ENCODE measurements around the gene ACP4.

ACP4 gene

DNA sequence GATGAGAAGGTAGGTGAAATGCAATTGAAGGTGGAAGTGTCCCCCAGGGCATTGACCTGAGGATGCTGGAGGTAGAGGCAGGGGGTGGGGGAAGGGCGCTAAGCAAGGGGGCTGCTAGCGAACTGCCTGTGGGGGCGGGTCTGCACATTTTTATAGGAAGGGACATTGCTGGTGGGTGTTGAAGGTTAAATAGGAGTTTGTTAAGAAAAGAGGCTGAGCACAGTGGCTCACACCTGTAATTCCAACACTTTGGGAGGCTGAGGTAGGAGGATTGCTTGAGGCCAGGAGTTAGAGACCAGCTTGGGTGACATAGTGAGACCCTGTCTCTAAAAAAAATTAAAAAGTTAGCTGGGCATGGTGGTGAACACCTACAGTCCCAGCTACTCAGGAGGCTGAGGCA lies 5.5 kb upstream of the ACP4 start:
- TF ChIP-seq EZH2 (IDR thresholded peaks at IDR 0.05; ENCODE audit: borderline replicate concordance, low read length), result no peak
- TF ChIP-seq, protein P1, sequence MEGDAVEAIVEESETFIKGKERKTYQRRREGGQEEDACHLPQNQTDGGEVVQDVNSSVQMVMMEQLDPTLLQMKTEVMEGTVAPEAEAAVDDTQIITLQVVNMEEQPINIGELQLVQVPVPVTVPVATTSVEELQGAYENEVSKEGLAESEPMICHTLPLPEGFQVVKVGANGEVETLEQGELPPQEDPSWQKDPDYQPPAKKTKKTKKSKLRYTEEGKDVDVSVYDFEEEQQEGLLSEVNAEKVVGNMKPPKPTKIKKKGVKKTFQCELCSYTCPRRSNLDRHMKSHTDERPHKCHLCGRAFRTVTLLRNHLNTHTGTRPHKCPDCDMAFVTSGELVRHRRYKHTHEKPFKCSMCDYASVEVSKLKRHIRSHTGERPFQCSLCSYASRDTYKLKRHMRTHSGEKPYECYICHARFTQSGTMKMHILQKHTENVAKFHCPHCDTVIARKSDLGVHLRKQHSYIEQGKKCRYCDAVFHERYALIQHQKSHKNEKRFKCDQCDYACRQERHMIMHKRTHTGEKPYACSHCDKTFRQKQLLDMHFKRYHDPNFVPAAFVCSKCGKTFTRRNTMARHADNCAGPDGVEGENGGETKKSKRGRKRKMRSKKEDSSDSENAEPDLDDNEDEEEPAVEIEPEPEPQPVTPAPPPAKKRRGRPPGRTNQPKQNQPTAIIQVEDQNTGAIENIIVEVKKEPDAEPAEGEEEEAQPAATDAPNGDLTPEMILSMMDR (IDR thresholded peaks at IDR 0.05; ENCODE audit: low read length), result no peak
- Histone ChIP-seq H3F3A (ENCODE audit: insufficient read depth, low read length) (no peaks in the 10 kb centered on the region), H4K20me1 (ENCODE audit: insufficient read depth, low read length) (no peaks in the 10 kb centered on the region), H3K4me2 (ENCODE audit: low read length) (no peak overlapping the region), H3K79me2 (ENCODE audit: insufficient read depth, low read length) (no peaks in the 10 kb centered on the region), H3K27ac (ENCODE audit: low read depth, low read length, poor library complexity, severe bottlenecking) (no peak overlapping the region), H3K9me2 (ENCODE audit: low read depth, low read length) (no peaks in the 10 kb centered on the region), H3K9ac (ENCODE audit: low read length) (no peak overlapping the region), H2AFZ (ENCODE audit: low read length) (no peak overlapping the region), H3K9me3 (ENCODE audit: low read length) (no peaks in the 10 kb centered on the region), H3K36me3 (ENCODE audit: insufficient read depth, low read length) (no peaks in the 10 kb centered on the region), H3K27me3 (ENCODE audit: insufficient read depth, low read length) (0 out of 2 replicates have a peak, but pooled peaks cover 6% of the 10 kb centered on the region), H3K4me3 (ENCODE audit: low read depth, low read length, poor library complexity, severe bottlenecking) (no peak overlapping the region), H3K4me1 (ENCODE audit: insufficient read depth, low read length, severe bottlenecking) (no peaks in the 10 kb centered on the region)

DNA sequence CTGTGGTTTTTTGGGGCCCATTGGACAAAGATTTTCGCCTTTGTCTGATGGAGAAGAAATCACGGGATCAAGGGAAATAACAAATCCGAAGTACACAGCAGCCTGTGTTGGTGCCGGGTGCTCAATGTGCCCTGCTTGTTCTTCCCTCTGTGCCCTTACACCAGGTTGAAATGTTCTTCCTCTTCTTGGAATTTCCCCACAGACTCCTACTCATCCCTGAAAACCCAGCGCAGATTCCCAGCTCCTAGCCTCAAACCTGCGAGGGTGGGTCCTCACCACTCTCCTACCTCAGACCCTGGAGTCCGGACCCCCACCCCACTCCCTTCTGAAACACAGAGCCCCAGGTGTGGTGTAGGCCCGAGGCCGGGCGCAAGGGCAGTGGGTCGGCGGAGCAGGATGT lies 4.9 kb upstream of the ACP4 start:
- Histone ChIP-seq H2AFZ (ENCODE audit: low read length) (no peak overlapping the region), H3K9me2 (ENCODE audit: low read depth, low read length) (no peaks in the 10 kb centered on the region), H3K36me3 (ENCODE audit: insufficient read depth, low read length) (no peaks in the 10 kb centered on the region), H3K9me3 (ENCODE audit: low read length) (no peaks in the 10 kb centered on the region), H3K9ac (ENCODE audit: low read length) (no peak overlapping the region), H3K27ac (ENCODE audit: low read depth, low read length, poor library complexity, severe bottlenecking) (no peak overlapping the region), H3K4me3 (ENCODE audit: low read depth, low read length, poor library complexity, severe bottlenecking) (no peak overlapping the region), H3K27me3 (ENCODE audit: insufficient read depth, low read length) (0 out of 2 replicates have a peak, but pooled peaks cover 6% of the 10 kb centered on the region), H3F3A (ENCODE audit: insufficient read depth, low read length) (no peaks in the 10 kb centered on the region), H3K4me2 (ENCODE audit: low read length) (no peak overlapping the region), H3K79me2 (ENCODE audit: insufficient read depth, low read length) (no peaks in the 10 kb centered on the region), H4K20me1 (ENCODE audit: insufficient read depth, low read length) (no peaks in the 10 kb centered on the region), H3K4me1 (ENCODE audit: insufficient read depth, low read length, severe bottlenecking) (no peaks in the 10 kb centered on the region)
- TF ChIP-seq, protein P1 (IDR thresholded peaks at IDR 0.05; ENCODE audit: low read length), result no peak
- TF ChIP-seq EZH2 (IDR thresholded peaks at IDR 0.05; ENCODE audit: borderline replicate concordance, low read length), result no peak

DNA sequence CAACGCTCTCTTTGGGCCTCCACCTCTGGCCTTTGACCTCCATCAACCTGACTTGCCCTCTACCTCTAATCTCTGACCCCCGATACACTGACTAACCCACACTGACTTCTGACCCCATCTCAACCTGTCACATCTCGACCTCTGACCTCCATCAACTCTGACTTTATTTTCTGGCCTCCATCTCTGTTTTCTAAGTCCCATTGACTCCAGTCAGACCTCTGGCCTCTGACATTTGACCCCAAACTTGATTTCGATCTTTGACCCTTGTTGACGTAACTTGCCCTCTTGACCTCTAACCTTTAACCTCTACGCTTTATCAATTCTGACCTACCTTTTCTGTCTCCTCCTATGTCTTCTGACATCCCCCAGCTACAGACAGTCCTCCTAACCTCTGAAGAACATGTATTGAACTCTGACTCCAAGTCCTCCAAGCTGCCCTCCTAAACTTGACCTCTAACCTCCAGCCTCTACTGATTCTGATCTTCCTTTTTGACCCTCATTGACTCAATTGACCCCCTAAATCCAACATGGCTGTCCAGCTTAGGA lies 780 bp downstream of the ACP4 start:
- Histone ChIP-seq H3K4me2 (ENCODE audit: low read length) (no peak overlapping the region), H3K9me3 (ENCODE audit: low read length) (no peaks in the 10 kb centered on the region), H2AFZ (ENCODE audit: low read length) (no peak overlapping the region), H3F3A (ENCODE audit: insufficient read depth, low read length) (no peaks in the 10 kb centered on the region), H3K36me3 (ENCODE audit: insufficient read depth, low read length) (peaks cover 9% of the 10 kb centered on the region; the same call in 1 of the 2 replicates), H3K9me2 (ENCODE audit: low read depth, low read length) (no peaks in the 10 kb centered on the region), H3K27ac (ENCODE audit: low read depth, low read length, poor library complexity, severe bottlenecking) (no peak overlapping the region), H4K20me1 (ENCODE audit: insufficient read depth, low read length) (no peaks in the 10 kb centered on the region), H3K79me2 (ENCODE audit: insufficient read depth, low read length) (no peaks in the 10 kb centered on the region), H3K9ac (ENCODE audit: low read length) (no peak overlapping the region), H3K4me3 (ENCODE audit: low read depth, low read length, poor library complexity, severe bottlenecking) (no peak overlapping the region), H3K4me1 (ENCODE audit: insufficient read depth, low read length, severe bottlenecking) (peaks cover 5% of the 10 kb centered on the region), H3K27me3 (ENCODE audit: insufficient read depth, low read length) (no peaks in the 10 kb centered on the region)
- TF ChIP-seq EZH2 (IDR thresholded peaks at IDR 0.05; ENCODE audit: borderline replicate concordance, low read length), result no peak
- TF ChIP-seq, protein P1 (IDR thresholded peaks at IDR 0.05; ENCODE audit: low read length), result no peak

Measured in OCI-LY1 (cell line).